PC-9 (cell line): ENCODE data around the gene TRMT1L. TPM values are rescaled to one million over a fixed set of nuclear protein-coding genes. Genes with fewer than 3 reads are reported as not detected.

ENCODE experiments used
- BruUV-seq: library from RNA; stranded (reverse); fragments of 400-500 nt; replicated peaks from 2 replicates; lab custom pipeline; 2021; lab: Mats Ljungman, UMichigan
- CTCF ChIA-PET: fragments of 300-600 bp; sonication (Branson Sonifier 250); formaldehyde crosslinking; loops from one replicate; lab custom pipeline; 2022; ENCODE audit warnings: antibody characterized with exemption; lab: Charles Lee
- POLR2A ChIA-PET: fragments of 300-600 bp; sonication (Branson Sonifier 250); formaldehyde crosslinking; loops from one replicate; lab custom pipeline; 2022; ENCODE audit warnings: antibody characterized with exemption; ENCODE audit not compliant: unreplicated experiment; lab: Charles Lee
- DNase-seq, 2 experiments: peaks; one replicate each; pipeline versions ENCODE4 v3.0.0 to v3.0.0-alpha.2; 2015 to 2022; ENCODE audit warnings: mixed read lengths in 1 of 2
- H2AFZ ChIP-seq: fragments of 200-600 bp; sonication (generic); 2 replicates; pipeline ENCODE4 v1.8.1; 2017; ENCODE audit warnings: antibody characterized with exemption
- H3F3A ChIP-seq: fragments of 200-600 bp; sonication (generic); 2 replicates; pipeline ENCODE4 v1.8.1; 2017; ENCODE audit warnings: antibody characterized with exemption, mild to moderate bottlenecking, low read depth; ENCODE audit not compliant: insufficient read depth
- H3K27ac ChIP-seq: fragments of 200-600 bp; sonication (generic); 2 replicates; pipeline ENCODE4 v1.6.1; 2016; ENCODE audit warnings: mixed run types
- H3K27me3 ChIP-seq: fragments of 200-600 bp; sonication (generic); 2 replicates; pipeline ENCODE4 v1.6.1; 2016; ENCODE audit warnings: low read depth, mixed run types; ENCODE audit not compliant: insufficient read depth
- H3K36me3 ChIP-seq: fragments of 200-600 bp; sonication (generic); 2 replicates; pipeline ENCODE4 v1.6.1; 2016; ENCODE audit warnings: low read depth, mixed run types
- H3K4me1 ChIP-seq: fragments of 200-600 bp; sonication (generic); replicated peaks from 2 replicates; pipeline ENCODE4 v1.6.1; 2016; ENCODE audit warnings: mixed run types; ENCODE audit not compliant: insufficient read depth
- H3K4me2 ChIP-seq: fragments of 200-600 bp; sonication (generic); 2 replicates; pipeline ENCODE4 v1.6.1; 2017; ENCODE audit warnings: mixed run types
- H3K4me3 ChIP-seq: fragments of 200-600 bp; sonication (generic); 2 replicates; pipeline ENCODE4 v1.6.1; 2016; ENCODE audit warnings: mixed run types
- H3K79me2 ChIP-seq: fragments of 200-600 bp; sonication (generic); 2 replicates; pipeline ENCODE4 v1.6.1; 2017; ENCODE audit warnings: low read depth, mixed run types
- H3K9me2 ChIP-seq: fragments of 200-600 bp; sonication (generic); 2 replicates; pipeline ENCODE4 v1.8.1; 2017; ENCODE audit warnings: mild to moderate bottlenecking; ENCODE audit not compliant: insufficient read depth
- H3K9me3 ChIP-seq: fragments of 200-600 bp; sonication (generic); 2 replicates; pipeline ENCODE4 v1.8.1; 2016; ENCODE audit warnings: low read depth; ENCODE audit not compliant: insufficient read depth
- H4K20me1 ChIP-seq: fragments of 200-600 bp; sonication (generic); 2 replicates; pipeline ENCODE4 v1.8.1; 2017; ENCODE audit not compliant: insufficient read depth
- CTCF ChIP-seq: fragments of 200-600 bp; sonication (generic); conservative IDR thresholded peaks from 2 replicates; pipeline ENCODE4 v1.6.1; 2017; ENCODE audit warnings: mixed run types, antibody characterized with exemption, mild to moderate bottlenecking, moderate library complexity
- EZH2 ChIP-seq: fragments of 200-600 bp; sonication (generic); IDR thresholded peaks from 2 replicates; pipeline ENCODE4 v1.8.0; 2017; ENCODE audit warnings: antibody characterized with exemption, low read depth
- intact Hi-C: fragments of 100-400 bp; cut with micrococcal nuclease; formaldehyde crosslinking; loops from one replicate; pipeline ENCODE4 v1.10.0; 2022; ENCODE audit not compliant: unreplicated experiment
- total RNA-seq: library from RNA; stranded (reverse); gene quantifications from 2 replicates; pipeline ENCODE4 v1.2.3, GENCODE V29; 2021

The TRMT1L gene
- total RNA-seq, 1 experiment from 2014 or later: 18.3 TPM

GRCh38 chr1:185087101-185087500 lies 69.7 kb downstream of the TRMT1L start:
- intact Hi-C loops: no loop called here
- H3K27me3 ChIP-seq: no peaks in the 10 kb centered on the region
- H3K9me2 ChIP-seq: no peaks in the 10 kb centered on the region
- H3K4me2 ChIP-seq: no peak overlapping the region
- no peaks in the 10 kb centered on the region for H4K20me1 ChIP-seq
- no peaks in the 10 kb centered on the region for H3K9me3 ChIP-seq
- H3K36me3 ChIP-seq: 0 out of 2 replicates have a peak, but pooled peaks cover 6% of the 10 kb centered on the region
- TF ChIP-seq EZH2: no peak
- TF ChIP-seq CTCF: no peak
- no peaks in the 10 kb centered on the region for H3F3A ChIP-seq
- no peaks in the 10 kb centered on the region for H3K4me1 ChIP-seq
- DNase-seq: no peak
- no peak overlapping the region for H3K27ac ChIP-seq
- no TSS peak for BruUV-seq
- H2AFZ ChIP-seq: no peak overlapping the region
- H3K4me3 ChIP-seq: no peak overlapping the region
- H3K79me2 ChIP-seq: peaks cover 31% of the 10 kb centered on the region; the same call in 1 of the 2 replicates
- POLR2A ChIA-PET: no interaction called here
- CTCF ChIA-PET: no interaction called here

DNA sequence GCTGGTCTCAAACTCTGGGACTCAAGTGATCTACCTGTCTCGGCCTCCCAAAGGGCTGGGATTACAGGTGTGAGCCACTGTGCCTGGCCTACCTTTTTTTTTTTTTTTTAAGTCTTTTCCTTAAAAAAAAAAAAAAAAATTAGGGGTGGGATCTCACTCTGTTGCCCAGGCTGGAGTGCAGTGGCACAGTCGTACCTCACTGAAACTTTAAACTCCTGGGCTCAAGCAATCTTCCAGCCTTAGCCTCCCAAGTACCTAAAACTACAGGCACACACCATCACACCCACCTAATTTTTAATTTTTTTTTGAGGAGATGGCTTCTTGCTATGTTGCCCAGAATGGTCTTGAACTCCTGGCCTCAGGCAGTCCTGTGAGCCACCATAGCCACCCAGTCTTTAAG lies 72.9 kb downstream of the TRMT1L start:
- no peaks in the 10 kb centered on the region for H3F3A ChIP-seq
- no peak overlapping the region for H3K4me2 ChIP-seq
- H3K4me1 ChIP-seq: no peaks in the 10 kb centered on the region
- POLR2A ChIA-PET: no interaction called here
- no peak for TF ChIP-seq EZH2
- TF ChIP-seq CTCF: no peak
- no TSS peak for BruUV-seq
- H3K4me3 ChIP-seq: no peak overlapping the region
- no peaks in the 10 kb centered on the region for H3K27me3 ChIP-seq
- H3K9me2 ChIP-seq: no peaks in the 10 kb centered on the region
- DNase-seq: no peak
- peaks cover 45% of the 10 kb centered on the region for H3K79me2 ChIP-seq
- H3K9me3 ChIP-seq: no peaks in the 10 kb centered on the region
- H3K36me3 ChIP-seq: 0 out of 2 replicates have a peak, but pooled peaks cover 3% of the 10 kb centered on the region
- no peaks in the 10 kb centered on the region for H4K20me1 ChIP-seq
- CTCF ChIA-PET: no interaction called here
- intact Hi-C loops: no loop called here
- H3K27ac ChIP-seq: no peak overlapping the region
- no peak overlapping the region for H2AFZ ChIP-seq

GRCh38 chr1:185080422-185080821 lies 76.3 kb downstream of the TRMT1L start:
- no peaks in the 10 kb centered on the region for H3K36me3 ChIP-seq
- intact Hi-C loops: no loop called here
- no peak overlapping the region for H3K27ac ChIP-seq
- no peak overlapping the region for H3K4me3 ChIP-seq
- DNase-seq: no peak
- H2AFZ ChIP-seq: no peak overlapping the region
- no peaks in the 10 kb centered on the region for H3K9me2 ChIP-seq
- H3F3A ChIP-seq: no peaks in the 10 kb centered on the region
- peaks cover 52% of the 10 kb centered on the region for H3K79me2 ChIP-seq
- no peaks in the 10 kb centered on the region for H4K20me1 ChIP-seq
- no peak for TF ChIP-seq EZH2
- TF ChIP-seq CTCF: no peak
- H3K4me2 ChIP-seq: no peak overlapping the region
- BruUV-seq: no TSS peak
- no peaks in the 10 kb centered on the region for H3K4me1 ChIP-seq
- ChIA-PET POLR2A (no interaction called here), CTCF (no interaction called here)
- no peaks in the 10 kb centered on the region for H3K27me3 ChIP-seq
- H3K9me3 ChIP-seq: no peaks in the 10 kb centered on the region
